ENCODE data around the gene AOX1. TPM values are rescaled to one million over a fixed set of nuclear protein-coding genes. Genes with fewer than 3 reads are reported as not detected.

The AOX1 gene
- total and polyA plus RNA-seq, 2 donors (not counting 1 experiment from before 2014, with no cell fraction given), result 0.18 TPM; not detected in 1

DNA sequence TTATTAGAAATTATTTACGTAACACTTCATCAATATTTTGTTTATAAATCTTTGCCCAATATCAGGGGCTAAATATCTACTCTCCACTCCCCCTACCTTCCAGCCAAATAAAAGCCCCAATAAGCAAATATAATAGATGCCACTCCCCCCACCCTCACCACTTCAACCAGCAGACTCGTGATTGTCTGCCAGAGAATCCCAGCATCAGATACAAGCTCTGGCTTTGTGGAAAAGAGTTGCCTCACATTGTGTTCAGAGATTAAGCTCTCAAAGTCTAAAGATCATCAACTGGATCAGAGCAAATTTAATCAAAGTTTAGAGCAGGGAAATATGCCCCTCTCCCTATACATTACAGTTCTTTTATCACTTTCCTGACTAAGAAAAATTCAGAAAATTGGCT, 39.5 kb downstream of the AOX1 start:
- WGBS (ENCODE audit: insufficient coverage), result 88% methylated on average over 2 of the region's 2 CpGs
- TF ChIP-seq, protein P1, sequence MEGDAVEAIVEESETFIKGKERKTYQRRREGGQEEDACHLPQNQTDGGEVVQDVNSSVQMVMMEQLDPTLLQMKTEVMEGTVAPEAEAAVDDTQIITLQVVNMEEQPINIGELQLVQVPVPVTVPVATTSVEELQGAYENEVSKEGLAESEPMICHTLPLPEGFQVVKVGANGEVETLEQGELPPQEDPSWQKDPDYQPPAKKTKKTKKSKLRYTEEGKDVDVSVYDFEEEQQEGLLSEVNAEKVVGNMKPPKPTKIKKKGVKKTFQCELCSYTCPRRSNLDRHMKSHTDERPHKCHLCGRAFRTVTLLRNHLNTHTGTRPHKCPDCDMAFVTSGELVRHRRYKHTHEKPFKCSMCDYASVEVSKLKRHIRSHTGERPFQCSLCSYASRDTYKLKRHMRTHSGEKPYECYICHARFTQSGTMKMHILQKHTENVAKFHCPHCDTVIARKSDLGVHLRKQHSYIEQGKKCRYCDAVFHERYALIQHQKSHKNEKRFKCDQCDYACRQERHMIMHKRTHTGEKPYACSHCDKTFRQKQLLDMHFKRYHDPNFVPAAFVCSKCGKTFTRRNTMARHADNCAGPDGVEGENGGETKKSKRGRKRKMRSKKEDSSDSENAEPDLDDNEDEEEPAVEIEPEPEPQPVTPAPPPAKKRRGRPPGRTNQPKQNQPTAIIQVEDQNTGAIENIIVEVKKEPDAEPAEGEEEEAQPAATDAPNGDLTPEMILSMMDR (IDR thresholded peaks at IDR 0.05), result no peak
- TF ChIP-seq EZH2 (IDR thresholded peaks at IDR 0.05; ENCODE audit: borderline replicate concordance, insufficient read depth, low read depth, low read length, poor library complexity, severe bottlenecking), result no peak
- H3K4me1 Mint-ChIP-seq, result no peaks in the 10 kb centered on the region
- no peaks in the 10 kb centered on the region for H3K79me2 ChIP-seq (ENCODE audit: control insufficient read depth, insufficient read depth, low read length)
- no peak overlapping the region for H3K9ac ChIP-seq (ENCODE audit: low read length)
- no peak overlapping the region for H2AFZ ChIP-seq (ENCODE audit: insufficient read depth, low read depth, low read length, poor library complexity, severe bottlenecking)
- ATAC-seq (ENCODE audit: low read depth) (no peak), DNase-seq (no peak)
- no peak overlapping the region for H3K4me2 ChIP-seq (replicated peaks; ENCODE audit: low read depth, low read length, poor library complexity, severe bottlenecking)
- H3K9me3 ChIP-seq (ENCODE audit: control extremely low read depth in 1 of 3, control insufficient read depth in 2 of 3, insufficient read depth in 1 of 3, low read length in 2 of 3), result no peaks in the 10 kb centered on the region
- no peaks in the 10 kb centered on the region for H3K4me1 ChIP-seq (ENCODE audit: control insufficient read depth in 2 of 2, insufficient read depth in 2 of 2, low read length in 2 of 2)
- H4K20me1 ChIP-seq (ENCODE audit: control insufficient read depth, insufficient read depth, low read length, poor library complexity, severe bottlenecking), result no peaks in the 10 kb centered on the region
- peaks cover 34% of the 10 kb centered on the region for H3K27me3 Mint-ChIP-seq
- no peak overlapping the region for H3K27ac ChIP-seq (ENCODE audit: low read length in 2 of 2)
- no peaks in the 10 kb centered on the region for H3K9me3 Mint-ChIP-seq (ENCODE audit: insufficient read depth)
- POLR2A ChIA-PET, result no interaction called here
- H3K4me3 Mint-ChIP-seq, result no peak overlapping the region
- no peak overlapping the region for H3K27ac Mint-ChIP-seq
- H3K27me3 ChIP-seq (replicated peaks in 1 of 4; ENCODE audit: control extremely low read depth in 1 of 4, control insufficient read depth in 3 of 4, insufficient read depth in 4 of 4, low read length in 3 of 4), result no peaks in the 10 kb centered on the region
- intact Hi-C loops (cut with micrococcal nuclease), result no loop called here
- H3K4me3 ChIP-seq (ENCODE audit: control extremely low read depth in 1 of 5, extremely low read depth in 1 of 5, insufficient read depth in 1 of 5, low read depth in 2 of 5, low read length in 4 of 5), result no peak overlapping the region
- CTCF ChIA-PET, result no interaction called here
- H3K36me3 ChIP-seq (replicated peaks in 1 of 2; ENCODE audit: control extremely low read depth in 1 of 2, control insufficient read depth in 1 of 2, extremely low read depth in 1 of 2, insufficient read depth in 2 of 2, low read length in 1 of 2), result no peaks in the 10 kb centered on the region

DNA sequence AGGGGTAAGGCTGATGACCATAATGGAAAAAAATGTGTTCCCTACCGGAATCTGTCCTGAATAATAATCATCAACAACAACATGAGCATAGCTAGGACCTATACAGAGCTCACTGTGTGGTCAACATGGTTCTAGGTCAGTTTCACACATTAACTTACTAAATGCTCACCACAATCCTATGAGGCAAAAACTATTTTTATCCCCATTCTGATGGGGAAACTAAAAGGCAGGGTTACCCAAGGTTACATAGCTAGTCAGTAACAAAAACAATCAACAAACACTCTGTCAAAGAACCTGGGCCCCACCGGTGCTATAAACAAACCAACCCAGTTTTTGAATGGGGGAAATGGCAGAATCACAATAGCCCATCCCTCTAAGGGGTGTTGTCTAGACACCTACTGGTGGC, 40.1 kb downstream of the AOX1 start:
- H3K9me3 Mint-ChIP-seq (ENCODE audit: insufficient read depth), result no peaks in the 10 kb centered on the region
- ATAC-seq (ENCODE audit: low read depth) (no peak), DNase-seq (no peak)
- H3K27ac Mint-ChIP-seq, result no peak overlapping the region
- no peaks in the 10 kb centered on the region for H3K4me1 ChIP-seq (ENCODE audit: control insufficient read depth in 2 of 2, insufficient read depth in 2 of 2, low read length in 2 of 2)
- H3K4me2 ChIP-seq (replicated peaks; ENCODE audit: low read depth, low read length, poor library complexity, severe bottlenecking), result no peak overlapping the region
- no CpG with 5 or more reads among the region's 2 CpGs for WGBS (ENCODE audit: insufficient coverage)
- no peaks in the 10 kb centered on the region for H3K79me2 ChIP-seq (ENCODE audit: control insufficient read depth, insufficient read depth, low read length)
- ChIA-PET CTCF (no interaction called here), POLR2A (no interaction called here)
- H3K9me3 ChIP-seq (ENCODE audit: control extremely low read depth in 1 of 3, control insufficient read depth in 2 of 3, insufficient read depth in 1 of 3, low read length in 2 of 3), result no peaks in the 10 kb centered on the region
- H3K27me3 Mint-ChIP-seq, result peaks cover 34% of the 10 kb centered on the region
- intact Hi-C loops (cut with micrococcal nuclease), result no loop called here
- no peaks in the 10 kb centered on the region for H4K20me1 ChIP-seq (ENCODE audit: control insufficient read depth, insufficient read depth, low read length, poor library complexity, severe bottlenecking)
- no peaks in the 10 kb centered on the region for H3K27me3 ChIP-seq (replicated peaks in 1 of 4; ENCODE audit: control extremely low read depth in 1 of 4, control insufficient read depth in 3 of 4, insufficient read depth in 4 of 4, low read length in 3 of 4)
- H3K27ac ChIP-seq (ENCODE audit: low read length in 2 of 2), result no peak overlapping the region
- no peak overlapping the region for H3K4me3 Mint-ChIP-seq
- H3K9ac ChIP-seq (ENCODE audit: low read length), result no peak overlapping the region
- no peak overlapping the region for H3K4me3 ChIP-seq (ENCODE audit: control extremely low read depth in 1 of 5, extremely low read depth in 1 of 5, insufficient read depth in 1 of 5, low read depth in 2 of 5, low read length in 4 of 5)
- H2AFZ ChIP-seq (ENCODE audit: insufficient read depth, low read depth, low read length, poor library complexity, severe bottlenecking), result no peak overlapping the region
- no peak for TF ChIP-seq EZH2 (IDR thresholded peaks at IDR 0.05; ENCODE audit: borderline replicate concordance, insufficient read depth, low read depth, low read length, poor library complexity, severe bottlenecking)
- TF ChIP-seq, protein P1 (IDR thresholded peaks at IDR 0.05), result no peak
- no peaks in the 10 kb centered on the region for H3K4me1 Mint-ChIP-seq
- H3K36me3 ChIP-seq (replicated peaks in 1 of 2; ENCODE audit: control extremely low read depth in 1 of 2, control insufficient read depth in 1 of 2, extremely low read depth in 1 of 2, insufficient read depth in 2 of 2, low read length in 1 of 2), result no peaks in the 10 kb centered on the region

Measured in B cell (primary cell).